PC-9 (cell line): ENCODE measurements around the gene CCDC86.

Source experiments
- CTCF ChIP-seq: fragments of 200-600 bp; sonication (generic); conservative IDR thresholded peaks from 2 replicates; pipeline ENCODE4 v1.6.1; 2017; ENCODE audit warnings: mixed run types, antibody characterized with exemption, mild to moderate bottlenecking, moderate library complexity
- EZH2 ChIP-seq: fragments of 200-600 bp; sonication (generic); IDR thresholded peaks from 2 replicates; pipeline ENCODE4 v1.8.0; 2017; ENCODE audit warnings: antibody characterized with exemption, low read depth

DNA sequence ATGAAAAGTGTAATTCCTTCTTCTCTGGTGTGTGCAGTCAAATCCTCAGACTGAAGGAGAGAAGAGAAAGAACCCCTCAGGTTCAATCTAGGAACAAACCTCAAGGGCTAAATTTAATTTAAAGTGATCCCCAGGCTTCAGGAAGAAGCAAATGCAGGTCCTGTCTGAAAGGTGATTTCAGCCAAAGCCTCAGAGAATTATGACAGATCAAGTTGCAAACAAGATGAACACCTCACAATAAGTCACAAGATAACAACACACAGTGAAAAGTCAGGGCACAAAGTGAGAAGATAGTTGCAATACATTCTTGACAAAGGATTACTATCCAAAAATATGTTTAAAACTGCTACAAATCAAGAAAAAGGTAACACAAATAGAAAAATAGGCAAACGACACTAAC, 37.2 kb downstream of the CCDC86 start:
- TF ChIP-seq CTCF (no peak), EZH2 (no peak)
